CD4-positive, CD25-positive, alpha-beta regulatory T cell (primary cell): Measurements from ENCODE around the gene CUL3. TPM values are rescaled to one million over a fixed set of nuclear protein-coding genes. Genes with fewer than 3 reads are reported as not detected.
A peak's percentile ranks its signal among the peaks of the same experiment; 100 is the strongest.

Source experiments
- ATAC-seq, 2 donors: fragments of 150-1000 bp; cut with Tn5 transposase; one replicate each; pipeline ENCODE4 v1.10.0; 2021; ENCODE audit warnings: low read depth in 2 of 2, moderate number of reproducible peaks in 2 of 2, moderate library complexity in 1 of 2
- DNase-seq, 3 donors: peaks; one replicate each; pipeline versions ENCODE4 v3.0.0 to v3.0.0-alpha.2; 2012 to 2022; ENCODE audit warnings: mixed read lengths in 1 of 3
- H3K27ac ChIP-seq: one replicate; pipeline ENCODE4 v1.7.0; 2013; ENCODE audit warnings: mild to moderate bottlenecking, low read length; ENCODE audit not compliant: insufficient read depth, poor library complexity, severe bottlenecking
- H3K27me3 ChIP-seq: one replicate; pipeline ENCODE4 v1.7.0; 2013; ENCODE audit warnings: low read length; ENCODE audit not compliant: control insufficient read depth, insufficient read depth
- H3K36me3 ChIP-seq: one replicate; pipeline ENCODE4 v1.7.0; 2013; ENCODE audit warnings: mild to moderate bottlenecking, low read length, moderate library complexity; ENCODE audit not compliant: control insufficient read depth, insufficient read depth
- H3K4me1 ChIP-seq: 2 replicates; pipeline ENCODE4 v1.7.0; 2013; ENCODE audit warnings: mild to moderate bottlenecking, low read length; ENCODE audit not compliant: insufficient read depth, control insufficient read depth, poor library complexity, severe bottlenecking
- H3K4me3 ChIP-seq: one replicate; pipeline ENCODE4 v1.7.0; 2013; ENCODE audit warnings: low read depth, mild to moderate bottlenecking, low read length, moderate library complexity
- H3K9me3 ChIP-seq, 2 experiments: 1 replicate in 1 of 2; 2 replicates in 1 of 2; pipeline ENCODE4 v1.7.0; 2013; ENCODE audit warnings: low read length in 2 of 2, mild to moderate bottlenecking in 1 of 2, moderate library complexity in 1 of 2; ENCODE audit not compliant: control insufficient read depth in 2 of 2
- H3K27ac Mint-ChIP-seq, 3 donors: one replicate each; pipeline ENCODE4 v1.8.0; 2020 to 2022; ENCODE audit warnings: mild to moderate bottlenecking in 3 of 3, mixed read lengths in 3 of 3, moderate library complexity in 2 of 3
- H3K27me3 Mint-ChIP-seq: one replicate; pipeline ENCODE4 v1.8.0; 2022; ENCODE audit warnings: mild to moderate bottlenecking, mixed read lengths
- H3K36me3 Mint-ChIP-seq: one replicate; pipeline ENCODE4 v1.8.0; 2020; ENCODE audit warnings: mixed read lengths
- H3K4me1 Mint-ChIP-seq, 4 donors: one replicate each; pipeline ENCODE4 v1.8.0; 2020 to 2022; ENCODE audit warnings: mixed read lengths in 4 of 4, mild to moderate bottlenecking in 1 of 4
- H3K4me3 Mint-ChIP-seq, 4 donors: one replicate each; pipeline ENCODE4 v1.8.0; 2020 to 2022; ENCODE audit warnings: mild to moderate bottlenecking in 4 of 4, mixed read lengths in 4 of 4, moderate library complexity in 3 of 4
- H3K9me3 Mint-ChIP-seq, 7 donors: one replicate each; pipeline ENCODE4 v1.8.0; 2020 to 2022; ENCODE audit warnings: mixed read lengths in 7 of 7, mild to moderate bottlenecking in 3 of 7, moderate library complexity in 2 of 7
- polyA plus RNA-seq, 4 donors: library from polyadenylated mRNA; unstranded; fragments of 300-500 nt; fragmentation: Illumina TruSeq; gene quantifications; one replicate each; pipeline ENCODE4 v1.2.3, GENCODE V29; 2021
- total RNA-seq: library from RNA; stranded (reverse); gene quantifications from one replicate; pipeline ENCODE4 v1.2.3, GENCODE V29; 2022

Gene CUL3
- 139 TPM for total RNA-seq
- 10 to 100 TPM; 26.1 to 47.9 (median 37.0) TPM for polyA plus RNA-seq

DNA sequence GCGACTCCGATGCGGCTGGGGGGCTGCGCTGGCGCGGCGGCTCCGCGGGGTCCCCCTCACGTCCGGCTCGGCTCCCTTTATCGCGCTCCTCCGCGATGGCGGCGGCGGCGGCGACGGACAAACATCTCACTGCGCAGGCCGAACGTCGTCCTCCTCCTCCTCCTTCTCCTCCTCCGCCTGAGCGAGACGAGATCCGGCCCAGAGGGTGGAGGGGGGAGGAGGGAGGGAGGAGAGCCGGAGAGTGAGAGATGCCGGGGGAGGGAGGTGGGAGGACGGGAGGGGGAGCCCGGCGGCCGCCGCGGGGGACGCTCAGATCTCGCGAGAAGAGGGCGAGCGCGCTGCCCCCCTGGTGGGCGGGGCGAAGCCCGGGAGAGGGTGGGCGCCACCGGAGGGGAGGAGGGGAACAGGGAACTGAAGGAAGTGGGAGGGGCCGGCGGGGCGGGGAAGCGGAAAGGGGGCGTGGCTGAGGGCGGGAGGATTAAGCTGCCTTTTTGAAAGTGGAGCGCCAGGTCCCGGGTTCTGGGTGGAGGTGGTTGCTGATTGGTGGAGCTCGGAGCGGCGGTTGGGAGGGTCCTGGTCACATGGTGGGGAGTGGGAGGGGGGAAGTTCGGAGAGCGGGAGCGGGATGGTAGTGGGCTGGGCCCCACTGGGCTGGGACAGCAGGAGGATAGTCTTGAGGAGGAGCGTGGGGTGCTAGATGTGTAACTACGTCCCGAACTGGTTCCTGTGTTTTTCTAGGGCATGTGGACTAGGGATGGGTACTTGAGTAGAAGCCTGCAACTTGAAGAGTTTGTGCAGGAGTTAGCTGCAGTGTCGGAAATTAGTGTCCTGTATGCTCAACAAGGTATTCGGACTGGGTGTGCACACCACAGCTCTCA, at the start of gene CUL3:
Gene CUL3, minus strand, starts transcription at position 153 of the 878 bp plus-strand sequence. CDS start 354 bp downstream, outside the sequence.
- Mint-ChIP-seq H3K27me3 (no peaks in the 10 kb centered on the region), H3K9me3 (no peaks in the 10 kb centered on the region), H3K27ac (peak within 1 kb of the TSS; percentile 95 to 97 (median 96)), H3K4me3 (peak within 1 kb of the TSS; percentile 95 to 99 (median 98)), H3K4me1 (peaks cover 20 to 51% (median 29%) of the 10 kb centered on the region in 4 donors), H3K36me3 (peaks cover 20% of the 10 kb centered on the region)
- peaks cover 42% of the 10 kb centered on the region for H3K4me1 ChIP-seq
- DNase-seq, result peak; percentile 99
- peak within 1 kb of the TSS; percentile 97 for H3K4me3 ChIP-seq
- no peaks in the 10 kb centered on the region for H3K36me3 ChIP-seq
- H3K9me3 ChIP-seq, result no peaks in the 10 kb centered on the region
- peak within 1 kb of the TSS; percentile 81 for H3K27ac ChIP-seq
- ATAC-seq, result peak; percentile 85 to 88
- H3K27me3 ChIP-seq, result no peaks in the 10 kb centered on the region

DNA sequence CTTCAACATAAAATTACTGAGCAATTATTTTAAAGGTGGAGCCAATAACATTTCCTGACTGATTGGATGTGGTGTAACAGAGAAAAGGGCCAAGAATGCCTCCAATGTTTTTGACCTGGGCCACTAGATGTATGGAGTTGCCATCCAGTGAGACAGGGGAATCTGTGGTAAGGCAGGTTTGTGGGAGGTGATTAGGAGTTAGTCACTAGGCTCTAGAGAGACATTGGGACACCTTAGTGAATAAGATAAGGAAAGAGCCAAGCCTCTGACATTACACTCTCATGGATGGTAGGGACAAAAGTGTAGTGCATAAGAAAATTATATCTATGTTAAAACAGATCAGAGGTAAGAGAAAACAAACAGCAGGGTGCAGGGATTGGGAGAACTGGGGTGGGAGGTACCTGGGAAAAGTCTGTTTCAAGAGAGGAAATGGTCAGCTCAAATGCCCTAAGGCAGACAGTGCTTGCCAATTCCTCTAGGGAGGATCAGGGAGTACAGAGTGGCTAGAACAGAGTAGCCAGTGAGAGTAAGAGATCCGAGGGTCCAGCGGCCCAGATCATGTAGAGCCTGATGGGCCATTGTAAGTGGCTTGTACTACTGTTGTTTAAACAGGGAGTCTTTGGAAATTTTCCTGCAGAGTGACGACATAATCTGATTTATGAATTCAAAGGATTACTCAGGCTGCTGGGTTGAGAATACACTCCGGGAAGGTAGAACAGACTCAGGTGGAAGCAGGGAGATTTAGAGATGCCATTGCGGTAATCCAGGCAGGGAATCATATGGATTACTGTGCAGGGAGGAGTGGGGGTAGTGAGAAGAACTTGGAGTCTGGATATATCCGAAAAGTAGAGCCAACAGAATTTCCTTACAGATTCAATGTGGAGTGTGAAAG, 45.7 kb upstream of the CUL3 start:
- DNase-seq (no peak), ATAC-seq (no peak)
- no peaks in the 10 kb centered on the region for H3K4me1 Mint-ChIP-seq
- H3K27me3 ChIP-seq, result peaks cover 3% of the 10 kb centered on the region
- peaks cover 0 to 2% (median 0%) of the 10 kb centered on the region in 7 donors for H3K9me3 Mint-ChIP-seq
- H3K4me3 Mint-ChIP-seq, result no peak overlapping the region
- no peaks in the 10 kb centered on the region for H3K4me1 ChIP-seq
- no peaks in the 10 kb centered on the region for H3K36me3 Mint-ChIP-seq
- no peak overlapping the region for H3K27ac ChIP-seq
- H3K9me3 ChIP-seq, result no peaks in the 10 kb centered on the region
- no peak overlapping the region for H3K4me3 ChIP-seq
- no peaks in the 10 kb centered on the region for H3K27me3 Mint-ChIP-seq
- no peaks in the 10 kb centered on the region for H3K36me3 ChIP-seq
- no peak overlapping the region for H3K27ac Mint-ChIP-seq

DNA sequence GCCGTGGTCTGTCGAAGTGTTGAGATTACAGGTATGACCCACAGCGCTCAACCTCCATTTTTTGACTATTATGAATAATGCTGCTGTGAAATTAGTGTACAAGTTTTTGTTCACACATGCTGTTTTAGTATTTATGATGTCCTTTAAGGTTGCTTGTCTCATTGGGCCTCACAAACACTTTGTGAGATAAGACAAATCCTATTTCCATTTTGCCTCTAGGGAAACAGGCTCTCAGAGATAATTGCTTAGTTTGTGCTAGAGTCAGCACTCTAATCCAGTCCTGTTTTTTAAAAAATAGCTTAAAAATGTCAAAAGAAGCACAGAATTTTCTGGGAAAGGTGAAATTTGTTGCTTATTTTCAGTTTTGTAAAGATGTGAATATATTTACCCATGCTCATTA, 43.3 kb upstream of the CUL3 start:
- Mint-ChIP-seq H3K27me3 (no peaks in the 10 kb centered on the region), H3K27ac (no peak overlapping the region), H3K4me3 (no peak overlapping the region), H3K9me3 (peaks cover 0 to 4% (median 0%) of the 10 kb centered on the region in 7 donors), H3K36me3 (no peaks in the 10 kb centered on the region), H3K4me1 (no peaks in the 10 kb centered on the region)
- Histone ChIP-seq H3K9me3 (no peaks in the 10 kb centered on the region), H3K27me3 (peaks cover 3% of the 10 kb centered on the region), H3K4me1 (no peaks in the 10 kb centered on the region), H3K36me3 (no peaks in the 10 kb centered on the region), H3K27ac (no peak overlapping the region), H3K4me3 (no peak overlapping the region)
- ATAC-seq, result no peak
- no peak for DNase-seq

DNA sequence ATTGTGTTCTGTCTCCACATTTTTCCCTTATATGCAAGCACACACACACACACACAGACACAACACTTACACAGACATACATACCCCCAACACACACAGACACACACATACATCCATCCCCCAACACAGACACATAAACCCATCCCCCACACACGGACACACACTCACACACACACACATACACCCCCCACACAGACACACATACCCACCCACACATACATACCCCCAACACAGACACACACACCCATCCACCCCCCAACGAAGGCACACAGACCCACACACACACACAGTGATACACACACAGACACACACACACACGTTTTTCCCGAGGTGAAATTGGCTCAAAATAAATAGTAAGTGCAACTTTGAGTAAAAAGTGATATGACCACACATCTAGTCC, 41.6 kb upstream of the CUL3 start:
- peaks cover 2% of the 10 kb centered on the region for H3K27me3 Mint-ChIP-seq
- no peaks in the 10 kb centered on the region for H3K4me1 Mint-ChIP-seq
- Histone ChIP-seq H3K4me1 (no peaks in the 10 kb centered on the region), H3K4me3 (no peak overlapping the region), H3K27me3 (peaks cover 3% of the 10 kb centered on the region), H3K36me3 (no peaks in the 10 kb centered on the region), H3K27ac (no peak overlapping the region), H3K9me3 (no peaks in the 10 kb centered on the region)
- peaks cover 0 to 6% (median 1%) of the 10 kb centered on the region in 7 donors for H3K9me3 Mint-ChIP-seq
- no peak for ATAC-seq
- no peak overlapping the region for H3K4me3 Mint-ChIP-seq
- no peak overlapping the region for H3K27ac Mint-ChIP-seq
- no peak for DNase-seq
- H3K36me3 Mint-ChIP-seq, result no peaks in the 10 kb centered on the region

DNA sequence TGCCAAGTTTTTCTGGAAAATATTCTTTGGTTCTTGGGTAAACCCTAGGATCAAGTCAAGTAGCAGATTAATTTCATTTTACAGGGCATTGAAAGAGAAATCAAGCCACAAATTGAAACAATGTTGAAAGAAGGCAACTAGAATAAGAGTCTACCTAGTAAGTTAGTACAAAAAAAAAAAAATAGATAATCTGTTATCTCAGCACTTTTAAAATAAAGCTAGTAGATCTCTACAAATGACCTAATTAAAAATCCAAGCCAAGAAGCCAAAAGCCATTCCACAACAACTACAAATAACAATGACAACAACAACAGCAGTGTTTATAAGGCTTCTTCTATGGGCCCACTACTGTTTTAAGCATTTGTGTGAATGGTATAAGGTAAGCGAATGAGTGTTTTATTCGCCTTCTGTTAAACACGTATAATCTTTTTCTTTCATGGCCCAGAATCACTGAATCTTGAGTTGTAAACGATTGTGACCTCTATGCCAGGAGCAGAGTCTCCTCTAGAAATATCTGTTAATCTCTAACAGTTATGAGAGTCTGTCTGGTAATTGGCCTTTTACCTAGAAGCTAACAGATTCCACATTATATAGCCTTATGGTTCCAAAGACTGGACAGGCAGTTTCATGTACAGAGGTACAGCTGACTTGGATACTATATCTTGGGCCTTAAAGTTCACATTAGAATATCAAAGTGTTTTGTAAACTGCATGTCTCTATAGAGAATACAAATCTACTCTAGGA, 28.6 kb upstream of the CUL3 start:
- no peaks in the 10 kb centered on the region for H3K36me3 ChIP-seq
- Mint-ChIP-seq H3K27ac (no peak overlapping the region), H3K4me1 (no peaks in the 10 kb centered on the region), H3K9me3 (no peaks in the 10 kb centered on the region), H3K4me3 (no peak overlapping the region), H3K27me3 (peaks cover 5% of the 10 kb centered on the region), H3K36me3 (no peaks in the 10 kb centered on the region)
- H3K27ac ChIP-seq, result no peak overlapping the region
- no peak overlapping the region for H3K4me3 ChIP-seq
- DNase-seq (no peak), ATAC-seq (no peak)
- no peaks in the 10 kb centered on the region for H3K27me3 ChIP-seq
- no peaks in the 10 kb centered on the region for H3K4me1 ChIP-seq
- H3K9me3 ChIP-seq, result no peaks in the 10 kb centered on the region

DNA sequence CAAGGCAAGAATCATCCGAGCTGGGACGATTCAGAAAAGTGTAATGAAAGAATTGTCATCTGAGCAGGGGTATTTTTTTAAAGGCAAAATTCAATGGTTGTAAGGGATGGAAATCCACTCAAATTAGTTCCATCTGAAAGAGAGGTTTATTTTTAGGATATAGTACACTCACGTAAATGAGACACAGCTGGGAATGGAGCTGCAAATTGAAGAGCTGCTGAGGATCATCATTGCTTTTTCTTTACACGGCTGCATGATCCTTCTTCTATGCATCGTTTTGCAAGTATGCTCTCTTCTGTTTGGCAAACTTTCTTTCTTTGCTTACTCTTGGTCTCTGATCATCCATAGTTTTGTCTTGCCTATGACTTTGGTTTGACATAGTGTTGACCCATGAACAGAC, 27.4 kb upstream of the CUL3 start:
- H3K4me3 Mint-ChIP-seq, result no peak overlapping the region
- H3K4me1 Mint-ChIP-seq, result no peaks in the 10 kb centered on the region
- DNase-seq, result no peak
- no peak overlapping the region for H3K4me3 ChIP-seq
- ATAC-seq, result no peak
- no peaks in the 10 kb centered on the region for H3K9me3 ChIP-seq
- no peaks in the 10 kb centered on the region for H3K36me3 ChIP-seq
- H3K4me1 ChIP-seq, result no peaks in the 10 kb centered on the region
- H3K27me3 ChIP-seq, result no peaks in the 10 kb centered on the region
- no peaks in the 10 kb centered on the region for H3K36me3 Mint-ChIP-seq
- H3K27ac Mint-ChIP-seq, result no peak overlapping the region
- no peaks in the 10 kb centered on the region for H3K9me3 Mint-ChIP-seq
- no peak overlapping the region for H3K27ac ChIP-seq
- H3K27me3 Mint-ChIP-seq, result peaks cover 6% of the 10 kb centered on the region

DNA sequence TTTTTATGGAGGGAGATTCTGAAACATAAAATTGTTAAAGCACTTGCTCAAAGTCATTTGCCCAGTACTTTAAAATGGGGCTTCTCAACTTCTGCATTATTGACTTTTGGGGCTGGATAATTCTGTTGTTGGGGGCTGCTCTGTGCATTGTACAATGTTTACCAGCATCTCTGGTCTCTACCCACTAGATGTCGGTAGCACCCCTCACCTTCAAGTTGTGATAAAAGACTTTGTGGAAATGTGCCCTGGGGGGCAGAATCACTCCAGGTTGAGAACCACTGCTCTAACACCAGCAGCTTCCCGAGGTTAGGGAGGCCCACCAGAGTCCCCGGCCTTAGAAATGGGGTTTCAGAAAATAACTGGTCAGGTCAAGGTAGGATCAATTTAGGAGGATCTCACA, 26.8 kb upstream of the CUL3 start:
- Histone ChIP-seq H3K27me3 (peaks cover 2% of the 10 kb centered on the region), H3K27ac (no peak overlapping the region), H3K9me3 (no peaks in the 10 kb centered on the region), H3K36me3 (no peaks in the 10 kb centered on the region), H3K4me1 (no peaks in the 10 kb centered on the region), H3K4me3 (no peak overlapping the region)
- no peaks in the 10 kb centered on the region for H3K9me3 Mint-ChIP-seq
- no peak overlapping the region for H3K27ac Mint-ChIP-seq
- H3K36me3 Mint-ChIP-seq, result no peaks in the 10 kb centered on the region
- ATAC-seq (no peak), DNase-seq (no peak)
- H3K27me3 Mint-ChIP-seq, result peaks cover 12% of the 10 kb centered on the region
- H3K4me3 Mint-ChIP-seq, result no peak overlapping the region
- H3K4me1 Mint-ChIP-seq, result no peaks in the 10 kb centered on the region
